Astrocyte (in vitro differentiated cells and primary cell): ENCODE results near the gene CLDN3. TPM values are rescaled to one million over a fixed set of nuclear protein-coding genes. Genes with fewer than 3 reads are reported as not detected.
A peak's percentile ranks its signal among the peaks of the same experiment; 100 is the strongest.

Experiments used
- DNase-seq: peaks from one replicate; pipeline ENCODE4 v3.0.0-alpha.2; 2010; ENCODE audit warnings: low read depth
- FAIRE-seq: peaks from 2 replicates; lab custom pipeline; 2011; peaks lifted over from hg19 to GRCh38; lab: Jason Lieb, UNC
- H2AFZ ChIP-seq: 2 replicates; pipeline ENCODE4 v1.6.0; 2012; ENCODE audit warnings: low read depth, low read length, inconsistent platforms
- H3K27ac ChIP-seq: 2 replicates; pipeline ENCODE4 v1.5.1; 2011; ENCODE audit warnings: low read depth, low read length, inconsistent platforms
- H3K27me3 ChIP-seq: 2 replicates; pipeline ENCODE4 v1.6.0; 2011; ENCODE audit warnings: low read length, inconsistent platforms; ENCODE audit not compliant: insufficient read depth
- H3K36me3 ChIP-seq: 2 replicates; pipeline ENCODE4 v1.5.1; 2011; ENCODE audit warnings: low read length, inconsistent platforms; ENCODE audit not compliant: insufficient read depth
- H3K4me1 ChIP-seq: 2 replicates; pipeline ENCODE4 v1.5.1; 2011; ENCODE audit warnings: low read length, inconsistent platforms; ENCODE audit not compliant: insufficient read depth
- H3K4me2 ChIP-seq: 2 replicates; pipeline ENCODE4 v1.6.0; 2012; ENCODE audit warnings: low read length, inconsistent platforms
- H3K4me3 ChIP-seq: 2 replicates; pipeline ENCODE4 v1.5.1; 2011; ENCODE audit warnings: low read depth, mild to moderate bottlenecking, low read length, inconsistent platforms; ENCODE audit not compliant: insufficient read depth
- H3K79me2 ChIP-seq: 2 replicates; pipeline ENCODE4 v1.6.0; 2012; ENCODE audit warnings: mild to moderate bottlenecking, low read length, inconsistent platforms; ENCODE audit not compliant: insufficient read depth
- H3K9ac ChIP-seq: 2 replicates; pipeline ENCODE4 v1.6.0; 2012; ENCODE audit warnings: mild to moderate bottlenecking, low read length, inconsistent platforms
- H3K9me3 ChIP-seq: 2 replicates; pipeline ENCODE4 v1.5.1; 2012; ENCODE audit warnings: low read depth, mild to moderate bottlenecking, low read length, inconsistent platforms; ENCODE audit not compliant: insufficient read depth
- H4K20me1 ChIP-seq: 2 replicates; pipeline ENCODE4 v1.6.0; 2012; ENCODE audit warnings: low read length, inconsistent platforms; ENCODE audit not compliant: insufficient read depth
- H3K27ac Mint-ChIP-seq: one replicate; pipeline ENCODE4 v1.8.0; 2021; ENCODE audit warnings: mild to moderate bottlenecking, mixed read lengths; ENCODE audit not compliant: unreplicated experiment
- H3K27me3 Mint-ChIP-seq: one replicate; pipeline ENCODE4 v1.8.0; 2021; ENCODE audit warnings: low read depth, mixed read lengths; ENCODE audit not compliant: unreplicated experiment
- H3K36me3 Mint-ChIP-seq: one replicate; pipeline ENCODE4 v1.8.0; 2021; ENCODE audit warnings: low read depth, mixed read lengths; ENCODE audit not compliant: unreplicated experiment
- H3K4me1 Mint-ChIP-seq: one replicate; pipeline ENCODE4 v1.8.0; 2021; ENCODE audit warnings: low read depth, mixed read lengths; ENCODE audit not compliant: unreplicated experiment
- H3K4me3 Mint-ChIP-seq: one replicate; pipeline ENCODE4 v1.8.0; 2021; ENCODE audit warnings: mild to moderate bottlenecking, moderate library complexity, mixed read lengths; ENCODE audit not compliant: unreplicated experiment
- H3K9me3 Mint-ChIP-seq: one replicate; pipeline ENCODE4 v1.8.0; 2021; ENCODE audit warnings: mild to moderate bottlenecking, mixed read lengths; ENCODE audit not compliant: unreplicated experiment
- CTCF ChIP-seq: IDR thresholded peaks from 2 replicates; pipeline ENCODE4 v1.5.1; 2011; ENCODE audit warnings: low read depth, mild to moderate bottlenecking, inconsistent platforms, low read length, moderate library complexity; ENCODE audit not compliant: insufficient read depth
- EZH2 ChIP-seq: IDR thresholded peaks from 2 replicates; pipeline ENCODE4 v1.6.1; 2012; ENCODE audit warnings: mild to moderate bottlenecking, low read length, inconsistent platforms; ENCODE audit not compliant: insufficient read depth
- total RNA-seq: library from RNA; stranded (reverse); gene quantifications from 2 replicates; pipeline ENCODE4 v1.2.1, GENCODE V29; 2021

The CLDN3 gene
- total RNA-seq, 1 donor from 2014 or later: 0.68 TPM

- Mint-ChIP-seq H3K4me3 (no peak overlapping the region), H3K27ac (peak overlapping the region; percentile 42), H3K36me3 (peaks cover 5% of the 10 kb centered on the region), H3K27me3 (peaks cover 17% of the 10 kb centered on the region), H3K4me1 (no peaks in the 10 kb centered on the region), H3K9me3 (peaks cover 3% of the 10 kb centered on the region)
- TF ChIP-seq CTCF: no peak
- no peaks in the 10 kb centered on the region for H3K9me3 ChIP-seq
- DNase-seq (no peak), FAIRE-seq (no peak)
- no peak overlapping the region for H3K9ac ChIP-seq
- peaks cover 19% of the 10 kb centered on the region for H3K27me3 ChIP-seq
- H3K4me3 ChIP-seq: no peak overlapping the region
- no peaks in the 10 kb centered on the region for H3K4me1 ChIP-seq
- H2AFZ ChIP-seq: no peak overlapping the region
- no peak overlapping the region for H3K4me2 ChIP-seq
- H3K27ac ChIP-seq: no peak overlapping the region
- peaks cover 4% of the 10 kb centered on the region for H4K20me1 ChIP-seq
- no peaks in the 10 kb centered on the region for H3K36me3 ChIP-seq
- no peaks in the 10 kb centered on the region for H3K79me2 ChIP-seq
These were observed 3.4 kb downstream of the CLDN3 start for GRCh38 chr7:73766556-73767229.

DNA sequence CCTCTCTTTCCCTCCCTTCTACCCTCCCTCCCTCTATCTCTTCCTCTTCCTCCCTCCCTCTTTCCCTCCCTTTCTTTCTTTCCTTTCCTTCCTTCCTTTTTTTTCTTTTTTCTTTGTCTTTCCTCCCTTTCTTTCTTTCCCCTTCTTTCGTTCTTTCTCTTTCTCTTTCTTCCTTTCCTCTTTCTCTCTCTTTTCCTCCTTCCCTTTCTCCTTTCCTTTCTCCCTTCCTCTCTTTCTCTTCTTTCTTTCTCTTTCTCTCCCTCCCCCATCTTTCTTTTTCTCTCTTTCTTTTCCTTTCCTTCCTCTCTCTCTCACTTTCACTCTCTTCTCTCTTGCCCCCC, 7.4 kb downstream of the CLDN3 start:
- H2AFZ ChIP-seq: no peak overlapping the region
- DNase-seq (no peak), FAIRE-seq (no peak)
- peaks cover under 1% of the 10 kb centered on the region for H3K27me3 ChIP-seq
- no peak overlapping the region for H3K27ac Mint-ChIP-seq
- H3K27ac ChIP-seq: no peak overlapping the region
- H3K4me3 ChIP-seq: no peak overlapping the region
- no peaks in the 10 kb centered on the region for H3K79me2 ChIP-seq
- peaks cover 6% of the 10 kb centered on the region for H3K9me3 Mint-ChIP-seq
- no peak overlapping the region for H3K4me3 Mint-ChIP-seq
- no peak overlapping the region for H3K9ac ChIP-seq
- H3K36me3 ChIP-seq: no peaks in the 10 kb centered on the region
- peaks cover 6% of the 10 kb centered on the region for H3K27me3 Mint-ChIP-seq
- H3K4me1 ChIP-seq: no peaks in the 10 kb centered on the region
- H3K9me3 ChIP-seq: no peaks in the 10 kb centered on the region
- TF ChIP-seq EZH2: no peak
- no peak for TF ChIP-seq CTCF
- no peaks in the 10 kb centered on the region for H3K4me1 Mint-ChIP-seq
- no peak overlapping the region for H3K4me2 ChIP-seq
- peaks cover 3% of the 10 kb centered on the region for H3K36me3 Mint-ChIP-seq
- H4K20me1 ChIP-seq: no peaks in the 10 kb centered on the region

DNA sequence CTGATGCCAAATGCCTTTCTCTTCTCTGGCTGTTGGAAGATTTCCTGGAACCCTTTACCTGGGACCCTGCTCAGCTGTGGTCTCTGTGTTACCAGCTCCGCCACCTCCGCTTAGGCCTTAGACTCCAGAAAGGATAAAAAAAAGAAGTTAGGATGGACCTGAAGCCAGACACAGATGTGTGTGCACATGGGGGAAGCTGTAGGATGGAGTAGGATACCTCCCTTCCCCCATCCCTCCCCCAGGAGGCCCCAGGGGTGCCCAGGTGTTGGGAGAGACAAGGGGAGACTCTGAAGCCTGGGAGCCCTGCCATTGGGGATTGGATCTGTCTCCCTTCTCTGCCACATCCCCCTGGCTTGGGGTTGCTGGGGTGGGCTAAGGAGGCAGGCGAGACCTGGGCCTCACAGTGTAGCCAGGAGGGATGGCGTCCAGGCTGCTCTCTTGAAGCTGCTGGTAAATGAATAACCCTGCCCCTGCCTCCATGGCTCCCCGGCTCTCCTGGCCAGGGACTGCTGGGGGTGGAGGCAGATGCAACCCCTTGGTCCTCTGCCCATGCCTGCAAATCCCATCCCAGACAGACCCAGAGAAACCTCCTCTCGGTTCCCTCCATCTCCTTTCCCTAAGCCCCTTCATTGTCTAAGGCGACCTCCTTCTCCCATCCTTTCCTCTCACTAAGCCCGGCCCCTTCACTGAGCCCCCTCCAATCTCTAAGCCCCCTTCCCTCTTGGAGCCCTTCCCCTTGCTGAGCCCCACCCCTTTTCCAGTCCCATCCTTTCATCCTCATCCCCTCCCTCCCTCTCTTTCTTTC, 8.0 kb downstream of the CLDN3 start:
- no peak overlapping the region for H3K27ac ChIP-seq
- no peaks in the 10 kb centered on the region for H3K79me2 ChIP-seq
- no peaks in the 10 kb centered on the region for H3K36me3 ChIP-seq
- no peaks in the 10 kb centered on the region for H3K4me1 Mint-ChIP-seq
- no peak overlapping the region for H3K27ac Mint-ChIP-seq
- H3K9me3 ChIP-seq: no peaks in the 10 kb centered on the region
- no peak overlapping the region for H3K4me3 ChIP-seq
- TF ChIP-seq CTCF (no peak), EZH2 (no peak)
- peaks cover 6% of the 10 kb centered on the region for H3K9me3 Mint-ChIP-seq
- H4K20me1 ChIP-seq: no peaks in the 10 kb centered on the region
- H3K4me2 ChIP-seq: no peak overlapping the region
- H2AFZ ChIP-seq: no peak overlapping the region
- no peak overlapping the region for H3K4me3 Mint-ChIP-seq
- peaks cover 9% of the 10 kb centered on the region for H3K27me3 Mint-ChIP-seq
- peaks cover 3% of the 10 kb centered on the region for H3K36me3 Mint-ChIP-seq
- H3K9ac ChIP-seq: no peak overlapping the region
- no peaks in the 10 kb centered on the region for H3K27me3 ChIP-seq
- DNase-seq (no peak), FAIRE-seq (no peak)
- H3K4me1 ChIP-seq: no peaks in the 10 kb centered on the region
